HFFc6 (cell line): ENCODE results near the gene CCDC174. TPM values are rescaled to one million over a fixed set of nuclear protein-coding genes. Genes with fewer than 3 reads are reported as not detected.
A peak's percentile ranks its signal among the peaks of the same experiment; 100 is the strongest.

Experiments used
- DNase-seq: peaks from one replicate; pipeline ENCODE4 v3.0.0-alpha.2; 2018
- H3K27ac Mint-ChIP-seq: 2 replicates; pipeline ENCODE4 v1.8.0; 2020; ENCODE audit warnings: mild to moderate bottlenecking, mixed read lengths
- H3K27me3 Mint-ChIP-seq: 2 replicates; pipeline ENCODE4 v1.8.0; 2021; ENCODE audit warnings: mild to moderate bottlenecking, moderate library complexity, mixed read lengths; ENCODE audit not compliant: insufficient read depth
- H3K36me3 Mint-ChIP-seq: 2 replicates; pipeline ENCODE4 v1.8.0; 2021; ENCODE audit warnings: low read depth, mixed read lengths
- H3K4me1 Mint-ChIP-seq: 2 replicates; pipeline ENCODE4 v1.8.0; 2020; ENCODE audit warnings: low read depth, mixed read lengths
- H3K4me3 Mint-ChIP-seq: 2 replicates; pipeline ENCODE4 v1.8.0; 2020; ENCODE audit warnings: mild to moderate bottlenecking, moderate library complexity, mixed read lengths
- H3K9me3 Mint-ChIP-seq: 2 replicates; pipeline ENCODE4 v1.8.0; 2020; ENCODE audit warnings: mild to moderate bottlenecking, mixed read lengths
- total RNA-seq, 6 experiments: library from RNA; stranded (reverse); fragmentation: NEBNext Ultra II Directional; extraction: Animal tissue kit (Norgen Biotek cat#: 25700); gene quantifications; 2 replicates in 1 of 6; 3 replicates in 5 of 6; pipeline ENCODE4 v1.2.3, GENCODE V29; 2021
- TF ChIP-seq, protein P1 (sequence below): fragments of 200-600 bp; sonication (generic); IDR thresholded peaks from 2 replicates; pipeline ENCODE4 v1.5.0; 2021; ENCODE audit warnings: antibody characterized with exemption, mild to moderate bottlenecking

Gene CCDC174
- total RNA-seq, 6 experiments from 2014 or later = 8.7 to 13.4 (median 10.5) TPM

DNA sequence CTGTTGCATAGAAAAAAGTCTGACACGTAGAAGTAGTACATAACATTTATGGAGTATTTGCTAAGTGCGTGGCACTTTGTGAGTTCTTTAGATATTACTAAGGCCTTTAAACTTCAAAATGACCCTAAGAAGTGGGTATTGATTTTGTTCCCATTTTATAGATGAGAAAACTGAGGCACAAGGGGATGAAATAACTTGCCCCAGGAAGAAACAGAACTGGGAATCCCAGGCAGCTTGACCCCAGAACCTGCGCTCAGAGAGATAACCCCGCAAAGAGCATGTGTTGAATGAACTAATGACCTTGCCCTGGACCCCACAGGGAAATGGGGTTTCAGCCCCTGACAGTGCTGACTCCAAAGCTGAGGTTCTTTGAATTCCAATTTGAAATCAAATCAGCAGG, 30.5 kb upstream of the CCDC174 start:
- H3K9me3 Mint-ChIP-seq = no peaks in the 10 kb centered on the region
- peaks cover 20% of the 10 kb centered on the region for H3K4me1 Mint-ChIP-seq
- H3K27me3 Mint-ChIP-seq = peaks cover 17% of the 10 kb centered on the region
- H3K36me3 Mint-ChIP-seq = no peaks in the 10 kb centered on the region
- TF ChIP-seq, protein P1, sequence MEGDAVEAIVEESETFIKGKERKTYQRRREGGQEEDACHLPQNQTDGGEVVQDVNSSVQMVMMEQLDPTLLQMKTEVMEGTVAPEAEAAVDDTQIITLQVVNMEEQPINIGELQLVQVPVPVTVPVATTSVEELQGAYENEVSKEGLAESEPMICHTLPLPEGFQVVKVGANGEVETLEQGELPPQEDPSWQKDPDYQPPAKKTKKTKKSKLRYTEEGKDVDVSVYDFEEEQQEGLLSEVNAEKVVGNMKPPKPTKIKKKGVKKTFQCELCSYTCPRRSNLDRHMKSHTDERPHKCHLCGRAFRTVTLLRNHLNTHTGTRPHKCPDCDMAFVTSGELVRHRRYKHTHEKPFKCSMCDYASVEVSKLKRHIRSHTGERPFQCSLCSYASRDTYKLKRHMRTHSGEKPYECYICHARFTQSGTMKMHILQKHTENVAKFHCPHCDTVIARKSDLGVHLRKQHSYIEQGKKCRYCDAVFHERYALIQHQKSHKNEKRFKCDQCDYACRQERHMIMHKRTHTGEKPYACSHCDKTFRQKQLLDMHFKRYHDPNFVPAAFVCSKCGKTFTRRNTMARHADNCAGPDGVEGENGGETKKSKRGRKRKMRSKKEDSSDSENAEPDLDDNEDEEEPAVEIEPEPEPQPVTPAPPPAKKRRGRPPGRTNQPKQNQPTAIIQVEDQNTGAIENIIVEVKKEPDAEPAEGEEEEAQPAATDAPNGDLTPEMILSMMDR = no peak
- no peak overlapping the region for H3K27ac Mint-ChIP-seq
- H3K4me3 Mint-ChIP-seq = no peak overlapping the region
- no peak for DNase-seq

DNA sequence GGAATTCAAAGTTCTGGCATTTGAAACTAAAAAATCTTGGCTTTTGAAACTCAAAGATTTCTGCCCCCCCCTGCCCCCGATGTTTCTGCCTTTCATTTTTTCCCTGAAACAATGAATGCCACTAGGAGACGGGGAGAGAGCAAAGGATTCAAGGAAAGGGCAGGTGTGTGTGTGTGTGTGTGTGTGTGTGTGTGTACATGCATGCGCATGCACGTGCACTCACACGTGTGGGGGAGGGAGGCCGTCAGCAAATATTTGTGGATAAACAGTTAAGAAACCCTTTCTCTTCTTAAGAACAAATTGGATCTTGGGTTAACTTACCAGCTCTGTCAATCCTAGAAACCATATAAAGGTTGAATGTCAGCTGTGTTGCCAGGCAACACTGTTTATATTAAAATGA, 29.2 kb upstream of the CCDC174 start:
- H3K27ac Mint-ChIP-seq = no peak overlapping the region
- TF ChIP-seq, protein P1 = no peak
- H3K27me3 Mint-ChIP-seq = peaks cover 12% of the 10 kb centered on the region
- no peaks in the 10 kb centered on the region for H3K9me3 Mint-ChIP-seq
- H3K4me1 Mint-ChIP-seq = peaks cover 17% of the 10 kb centered on the region
- no peak overlapping the region for H3K4me3 Mint-ChIP-seq
- H3K36me3 Mint-ChIP-seq = no peaks in the 10 kb centered on the region
- no peak for DNase-seq

DNA sequence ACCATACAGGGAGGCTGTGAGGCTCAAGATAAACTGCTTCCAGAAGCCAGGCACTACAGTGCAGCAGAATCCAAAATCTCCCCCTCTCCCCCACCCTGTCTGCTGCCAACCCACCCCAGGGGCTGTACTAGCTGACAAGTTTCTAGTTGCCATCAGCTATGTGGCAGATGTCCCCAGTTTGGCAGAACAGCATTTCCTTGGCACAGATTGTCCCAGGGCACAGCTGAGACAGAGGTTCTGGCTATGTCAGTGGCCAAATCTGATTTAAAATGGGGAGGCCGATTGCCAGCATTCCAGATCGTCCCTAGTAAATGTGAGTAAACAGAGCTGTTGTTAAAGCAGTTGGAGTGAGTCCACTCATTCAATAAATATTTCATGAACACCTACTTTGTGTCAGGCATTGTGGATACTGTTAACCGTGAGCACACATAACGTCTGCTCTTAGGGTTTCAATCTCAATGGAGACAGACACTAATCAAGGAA, 28.0 kb upstream of the CCDC174 start:
- TF ChIP-seq, protein P1 = no peak
- Mint-ChIP-seq H3K36me3 (no peaks in the 10 kb centered on the region), H3K27me3 (peaks cover 12% of the 10 kb centered on the region), H3K4me3 (no peak overlapping the region), H3K4me1 (peaks cover 22% of the 10 kb centered on the region), H3K9me3 (no peaks in the 10 kb centered on the region), H3K27ac (no peak overlapping the region)
- DNase-seq = peak; percentile 43

DNA sequence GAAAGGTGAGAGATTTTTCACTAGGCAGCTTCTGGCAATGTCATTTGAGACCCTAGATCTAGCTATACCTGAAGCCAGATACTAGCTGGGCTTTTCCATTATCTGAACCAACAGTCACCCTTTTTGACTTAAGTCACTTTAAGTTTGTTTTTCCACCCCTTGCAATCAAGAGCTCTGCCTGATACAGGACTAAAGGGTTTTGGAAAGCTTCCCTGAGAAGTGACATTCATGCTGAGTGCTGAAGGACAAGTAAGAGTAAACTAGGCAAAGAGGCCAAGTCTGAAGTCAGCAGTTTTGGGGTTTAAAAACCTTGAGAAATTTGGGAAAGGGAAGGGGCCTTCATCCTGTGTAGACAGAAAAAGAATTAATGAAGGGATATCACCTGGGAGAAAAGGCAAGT, 27.1 kb upstream of the CCDC174 start:
- H3K36me3 Mint-ChIP-seq = no peaks in the 10 kb centered on the region
- no peaks in the 10 kb centered on the region for H3K9me3 Mint-ChIP-seq
- H3K27ac Mint-ChIP-seq = no peak overlapping the region
- H3K4me3 Mint-ChIP-seq = no peak overlapping the region
- peaks cover 22% of the 10 kb centered on the region for H3K4me1 Mint-ChIP-seq
- TF ChIP-seq, protein P1 = no peak
- no peak for DNase-seq
- H3K27me3 Mint-ChIP-seq = peaks cover 12% of the 10 kb centered on the region

DNA sequence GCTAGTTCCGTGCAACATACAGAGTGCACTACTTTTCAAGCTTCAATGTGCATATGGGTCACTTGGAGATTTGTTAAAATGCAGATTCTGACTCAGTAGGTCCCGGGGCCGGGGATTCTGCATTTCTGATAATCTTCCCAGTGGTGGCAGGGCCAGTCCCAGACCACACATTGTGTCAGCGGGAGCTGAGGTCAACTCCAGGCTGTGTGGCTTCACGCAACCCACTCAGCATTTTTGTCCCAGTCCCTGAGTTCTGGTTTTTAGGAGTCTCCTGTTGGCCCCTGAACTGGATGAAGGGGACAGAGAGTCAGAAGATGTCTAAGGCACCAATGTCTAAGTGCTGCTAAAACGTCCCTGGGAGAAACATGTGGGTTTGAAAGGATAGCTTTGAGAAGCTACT, 26.1 kb upstream of the CCDC174 start:
- Mint-ChIP-seq H3K27me3 (peaks cover 11% of the 10 kb centered on the region), H3K4me1 (peaks cover 22% of the 10 kb centered on the region), H3K9me3 (no peaks in the 10 kb centered on the region), H3K27ac (no peak overlapping the region), H3K36me3 (no peaks in the 10 kb centered on the region), H3K4me3 (no peak overlapping the region)
- TF ChIP-seq, protein P1 = no peak
- DNase-seq = no peak

DNA sequence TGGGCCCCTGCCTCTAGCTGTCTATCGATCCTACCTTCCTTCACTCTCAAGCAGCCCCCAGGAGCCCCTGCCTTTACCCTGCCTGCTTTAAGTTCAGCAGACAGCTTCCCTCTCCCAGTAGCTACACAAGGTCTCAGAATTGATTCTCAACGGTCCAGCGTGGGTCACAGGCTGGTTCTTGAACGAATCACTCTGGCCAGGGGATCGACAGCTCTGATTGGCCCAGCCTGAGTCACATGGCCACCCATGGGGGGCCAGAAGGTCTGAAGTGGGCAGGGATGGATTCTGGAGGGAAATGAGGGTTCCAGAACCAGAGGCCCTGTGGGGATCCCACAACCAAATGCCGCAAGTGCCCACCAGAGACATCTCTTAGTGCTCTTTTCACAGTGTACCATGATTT, 23.7 kb upstream of the CCDC174 start:
- TF ChIP-seq, protein P1 = no peak
- H3K27ac Mint-ChIP-seq = peak overlapping the region; percentile 78; the same call in 1 of the 2 replicates
- no peaks in the 10 kb centered on the region for H3K36me3 Mint-ChIP-seq
- H3K9me3 Mint-ChIP-seq = no peaks in the 10 kb centered on the region
- peaks cover 22% of the 10 kb centered on the region for H3K4me1 Mint-ChIP-seq
- H3K4me3 Mint-ChIP-seq = no peak overlapping the region
- DNase-seq = no peak
- peaks cover 7% of the 10 kb centered on the region for H3K27me3 Mint-ChIP-seq
